Uterus (tissue), 2 donors: ENCODE data around the gene SRSF10.

Experiments used
- POLR2A ChIP-seq, 2 donors: fragments of 450-650 bp; IDR thresholded peaks; one replicate each; pipeline ENCODE4 v1.6.1; 2016; ENCODE audit warnings: antibody characterized with exemption in 2 of 2, mild to moderate bottlenecking in 1 of 2, moderate library complexity in 1 of 2
- TF ChIP-seq, protein P1 (sequence below), 4 experiments: fragments of 200-600 bp in 2 of 4; fragments of 450-650 bp in 2 of 4; sonication (generic) in 2 of 4; IDR thresholded peaks; one replicate each; pipeline ENCODE4 v1.5.1; 2016 to 2019; ENCODE audit warnings: antibody characterized with exemption in 4 of 4, mild to moderate bottlenecking in 2 of 4, moderate library complexity in 1 of 4

DNA sequence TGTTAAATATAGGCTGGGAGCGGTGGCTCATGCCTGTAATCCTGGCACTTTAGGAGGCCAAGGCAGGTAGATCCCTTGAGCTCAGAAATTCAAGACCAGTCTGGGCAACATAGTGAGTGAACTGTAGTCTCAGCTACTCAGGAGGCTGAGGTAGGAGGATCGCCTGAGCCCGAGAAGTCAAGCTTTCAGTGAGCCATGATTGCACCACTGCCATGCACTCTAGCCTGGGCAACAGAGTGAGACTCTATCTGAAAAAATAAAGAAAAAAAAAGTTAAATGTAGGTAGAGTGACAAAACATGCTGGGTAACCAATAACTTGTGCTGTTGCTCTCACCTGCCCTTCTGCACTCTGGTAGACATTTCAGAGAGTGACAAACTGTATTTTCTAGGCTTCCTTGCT lies 25.0 kb upstream of the SRSF10 start:
- TF ChIP-seq POLR2A (IDR thresholded peaks at IDR 0.05) = no peak
- TF ChIP-seq, protein P1, sequence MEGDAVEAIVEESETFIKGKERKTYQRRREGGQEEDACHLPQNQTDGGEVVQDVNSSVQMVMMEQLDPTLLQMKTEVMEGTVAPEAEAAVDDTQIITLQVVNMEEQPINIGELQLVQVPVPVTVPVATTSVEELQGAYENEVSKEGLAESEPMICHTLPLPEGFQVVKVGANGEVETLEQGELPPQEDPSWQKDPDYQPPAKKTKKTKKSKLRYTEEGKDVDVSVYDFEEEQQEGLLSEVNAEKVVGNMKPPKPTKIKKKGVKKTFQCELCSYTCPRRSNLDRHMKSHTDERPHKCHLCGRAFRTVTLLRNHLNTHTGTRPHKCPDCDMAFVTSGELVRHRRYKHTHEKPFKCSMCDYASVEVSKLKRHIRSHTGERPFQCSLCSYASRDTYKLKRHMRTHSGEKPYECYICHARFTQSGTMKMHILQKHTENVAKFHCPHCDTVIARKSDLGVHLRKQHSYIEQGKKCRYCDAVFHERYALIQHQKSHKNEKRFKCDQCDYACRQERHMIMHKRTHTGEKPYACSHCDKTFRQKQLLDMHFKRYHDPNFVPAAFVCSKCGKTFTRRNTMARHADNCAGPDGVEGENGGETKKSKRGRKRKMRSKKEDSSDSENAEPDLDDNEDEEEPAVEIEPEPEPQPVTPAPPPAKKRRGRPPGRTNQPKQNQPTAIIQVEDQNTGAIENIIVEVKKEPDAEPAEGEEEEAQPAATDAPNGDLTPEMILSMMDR (IDR thresholded peaks at IDR 0.05) = no peak
